HepG2 (cell line): Measurements from ENCODE around the gene DOHH.

Experiments used
- DPF2 ChIP-seq: sonication (generic); formaldehyde crosslinking; IDR thresholded peaks from 2 replicates; pipeline ENCODE4 v1.4.0; 2020; ENCODE audit warnings: mild to moderate bottlenecking, low read depth, missing genetic modification reagents, borderline replicate concordance
- GMEB1 ChIP-seq: sonication (generic); formaldehyde crosslinking; IDR thresholded peaks from 2 replicates; pipeline ENCODE4 v1.5.1; 2020; ENCODE audit warnings: missing genetic modification reagents, mild to moderate bottlenecking, borderline replicate concordance
- JUND ChIP-seq: sonication (generic); formaldehyde crosslinking; IDR thresholded peaks from 2 replicates; pipeline ENCODE4 v1.8.0; 2022; ENCODE audit warnings: mild to moderate bottlenecking, missing genetic modification reagents
- POLR2A ChIP-seq, 2 experiments: IDR thresholded peaks; 2 replicates each; pipeline ENCODE4 v1.6.1; 2011; ENCODE audit warnings: low read depth in 2 of 2, low read length in 2 of 2, mild to moderate bottlenecking in 1 of 2, moderate library complexity in 1 of 2; ENCODE audit not compliant: insufficient read depth in 1 of 2
- SIN3B ChIP-seq: fragments of 150-350 bp; IDR thresholded peaks from 2 replicates; pipeline ENCODE4 v1.6.1; 2014; ENCODE audit warnings: low read length
- SRF ChIP-seq: IDR thresholded peaks from 2 replicates; pipeline ENCODE4 v1.6.1; 2011; ENCODE audit warnings: mild to moderate bottlenecking, low read depth, low read length, moderate library complexity
- SYNCRIP ChIP-seq: fragments of 200-400 bp; formaldehyde crosslinking; IDR thresholded peaks from 2 replicates; pipeline ENCODE4 v1.6.1; 2018; ENCODE audit warnings: mild to moderate bottlenecking, low read depth, low read length; ENCODE audit not compliant: insufficient read depth
- ZNF24 ChIP-seq: fragments of 450-650 bp; IDR thresholded peaks from 2 replicates; pipeline ENCODE4 v1.6.1; 2017; ENCODE audit warnings: antibody characterized with exemption, mild to moderate bottlenecking
- ZNF317 ChIP-seq: sonication (generic); formaldehyde crosslinking; IDR thresholded peaks from 2 replicates; pipeline ENCODE4 v1.5.0; 2020; ENCODE audit warnings: mild to moderate bottlenecking, missing genetic modification reagents
- ZNF580 ChIP-seq: IDR thresholded peaks from 2 replicates; pipeline ENCODE4 v1.6.1; 2016; ENCODE audit warnings: low read depth, borderline replicate concordance
- ZNF766 ChIP-seq: sonication (generic); formaldehyde crosslinking; IDR thresholded peaks from 2 replicates; pipeline ENCODE4 v1.5.0; 2020; ENCODE audit warnings: missing genetic modification reagents, borderline replicate concordance
- TF ChIP-seq, protein P1 (sequence below): sonication (generic); formaldehyde crosslinking; IDR thresholded peaks from 2 replicates; pipeline ENCODE4 v1.5.0; 2020; ENCODE audit warnings: mild to moderate bottlenecking, missing genetic modification reagents, moderate library complexity

DNA sequence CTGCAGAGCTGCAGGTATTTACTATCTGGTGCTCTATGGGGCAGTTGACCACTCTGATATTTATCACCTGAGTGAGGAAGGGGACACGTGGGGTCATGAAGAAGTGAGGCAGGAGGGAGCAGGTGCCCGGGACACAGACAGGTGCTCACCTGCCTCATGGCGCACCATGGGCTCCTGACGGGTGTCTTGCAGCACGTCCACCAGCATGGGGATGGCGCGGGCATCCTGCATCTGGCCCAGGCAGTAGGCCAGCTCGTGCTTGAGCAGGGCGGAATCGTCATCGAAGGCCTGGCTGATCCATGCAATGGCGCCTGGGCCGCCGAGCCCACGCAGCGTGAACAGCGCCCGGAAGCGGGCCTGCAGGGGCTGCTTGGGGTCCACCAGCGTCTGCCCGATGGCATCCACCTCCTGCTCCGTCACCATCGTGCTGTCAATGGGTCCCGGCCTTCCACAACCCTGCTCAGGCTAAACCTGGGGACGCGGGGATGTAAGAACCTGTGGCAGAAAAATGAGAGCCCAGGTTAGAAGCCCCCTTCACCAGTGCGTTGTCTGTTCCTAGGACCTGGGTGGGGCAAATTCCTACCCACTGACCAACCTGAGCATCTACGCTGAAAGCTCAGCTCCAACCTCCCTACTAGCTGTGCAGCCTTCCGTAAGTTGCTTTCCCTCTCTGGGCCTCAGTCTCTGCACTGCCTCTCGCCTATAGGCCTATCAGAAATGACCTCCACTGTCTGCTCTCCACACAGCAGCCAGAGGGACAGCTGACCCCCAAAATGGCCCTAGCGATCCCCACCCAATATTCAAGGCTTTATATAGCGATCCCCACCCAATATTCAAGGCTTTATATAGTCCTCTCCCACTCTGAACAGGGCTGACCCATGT lies 3.8 kb downstream of the DOHH start:
- TF ChIP-seq DPF2 (CRISPR knock-in tag), result no peak
- TF ChIP-seq, protein P1, sequence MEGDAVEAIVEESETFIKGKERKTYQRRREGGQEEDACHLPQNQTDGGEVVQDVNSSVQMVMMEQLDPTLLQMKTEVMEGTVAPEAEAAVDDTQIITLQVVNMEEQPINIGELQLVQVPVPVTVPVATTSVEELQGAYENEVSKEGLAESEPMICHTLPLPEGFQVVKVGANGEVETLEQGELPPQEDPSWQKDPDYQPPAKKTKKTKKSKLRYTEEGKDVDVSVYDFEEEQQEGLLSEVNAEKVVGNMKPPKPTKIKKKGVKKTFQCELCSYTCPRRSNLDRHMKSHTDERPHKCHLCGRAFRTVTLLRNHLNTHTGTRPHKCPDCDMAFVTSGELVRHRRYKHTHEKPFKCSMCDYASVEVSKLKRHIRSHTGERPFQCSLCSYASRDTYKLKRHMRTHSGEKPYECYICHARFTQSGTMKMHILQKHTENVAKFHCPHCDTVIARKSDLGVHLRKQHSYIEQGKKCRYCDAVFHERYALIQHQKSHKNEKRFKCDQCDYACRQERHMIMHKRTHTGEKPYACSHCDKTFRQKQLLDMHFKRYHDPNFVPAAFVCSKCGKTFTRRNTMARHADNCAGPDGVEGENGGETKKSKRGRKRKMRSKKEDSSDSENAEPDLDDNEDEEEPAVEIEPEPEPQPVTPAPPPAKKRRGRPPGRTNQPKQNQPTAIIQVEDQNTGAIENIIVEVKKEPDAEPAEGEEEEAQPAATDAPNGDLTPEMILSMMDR (CRISPR knock-in tag), result no peak
- TF ChIP-seq ZNF317 (CRISPR knock-in tag), result no peak
- no peak for TF ChIP-seq SYNCRIP
- no peak for TF ChIP-seq POLR2A (IDR thresholded peaks at IDR 0.05; ENCODE audit: insufficient read depth in 1 of 2, low read depth in 2 of 2, low read length in 2 of 2)
- TF ChIP-seq SRF, result no peak
- TF ChIP-seq ZNF24, result no peak
- no peak for TF ChIP-seq SIN3B
- TF ChIP-seq ZNF580 (CRISPR knock-in tag), result no peak
- no peak for TF ChIP-seq GMEB1
- TF ChIP-seq JUND (CRISPR knock-in tag), result no peak
- no peak for TF ChIP-seq ZNF766 (CRISPR knock-in tag)
